Measurements from ENCODE around the gene KDM7A.
"Not testable (repeated sequence)": the region's sequence is repeated elsewhere in the genome, so short reads cannot be mapped to it uniquely, and the experiment has no call there.

The KDM7A gene

GRCh38 chr7:140160308-140160707, 16.5 kb downstream of the KDM7A start:
- no peak for DNase-seq (ENCODE audit: insufficient read length, low spot score)
- no peak for FAIRE-seq

- DNase-seq (ENCODE audit: insufficient read length, low spot score): no peak
- FAIRE-seq: no peak
Measured at GRCh38 chr7:140159497-140159896, 17.3 kb downstream of the KDM7A start.

DNA sequence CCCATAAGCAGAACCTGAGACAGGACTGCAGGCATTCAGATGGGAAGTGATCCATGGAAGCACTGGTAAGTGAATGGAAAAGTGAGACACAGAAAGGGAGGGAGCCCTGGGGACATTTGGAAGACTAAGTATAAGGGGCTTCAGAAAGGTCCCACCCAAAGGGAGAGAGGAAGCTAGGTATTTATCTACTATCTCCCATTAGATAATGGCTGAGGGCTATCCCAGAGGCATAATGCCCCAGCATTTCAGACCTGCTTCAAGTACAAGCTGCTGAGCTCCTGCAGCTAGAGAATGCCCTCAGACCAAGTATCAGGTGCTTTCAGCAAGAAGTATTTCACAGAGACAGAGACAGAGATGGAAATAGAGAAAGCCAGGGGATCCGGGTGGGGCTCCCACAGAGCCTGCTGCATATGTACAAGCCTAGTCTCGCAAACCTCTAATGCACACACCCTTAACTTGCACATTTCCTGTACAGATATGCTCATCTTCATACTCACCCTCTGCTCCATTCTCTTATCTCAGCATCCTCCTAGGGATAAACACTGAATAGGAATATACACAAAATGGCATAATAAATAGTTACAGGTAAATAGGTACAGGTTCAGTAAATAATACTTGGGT, 20.2 kb downstream of the KDM7A start:
- DNase-seq (ENCODE audit: insufficient read length, low spot score): no peak
- no peak for FAIRE-seq

- DNase-seq (ENCODE audit: insufficient read length, low spot score) (no peak), FAIRE-seq (no peak)
Measured at GRCh38 chr7:140155428-140155827, 21.4 kb downstream of the KDM7A start.

DNA sequence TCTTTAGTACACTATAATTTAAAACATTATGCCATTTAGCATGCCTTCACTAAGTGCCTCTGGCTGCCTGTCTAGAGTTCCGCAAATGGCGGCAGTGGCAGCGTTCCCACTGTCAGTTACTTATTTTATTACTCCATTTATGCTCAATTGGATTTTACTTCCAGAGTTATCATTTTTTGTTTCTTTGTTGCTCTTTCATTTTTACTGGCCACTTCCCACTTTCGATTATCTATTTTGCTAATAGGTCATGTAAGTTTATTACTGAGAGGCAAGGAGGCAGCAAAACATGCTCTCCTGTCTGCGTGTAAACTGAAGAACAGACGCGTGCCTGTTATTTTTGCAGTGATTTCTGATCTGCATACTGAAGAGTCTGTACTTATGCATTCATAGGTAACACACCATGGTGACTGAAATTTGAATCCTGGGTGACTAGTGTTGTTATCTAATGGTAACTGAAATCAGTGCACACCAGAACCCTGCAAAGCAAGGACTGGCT, 23.1 kb downstream of the KDM7A start:
- FAIRE-seq: no peak

DNA sequence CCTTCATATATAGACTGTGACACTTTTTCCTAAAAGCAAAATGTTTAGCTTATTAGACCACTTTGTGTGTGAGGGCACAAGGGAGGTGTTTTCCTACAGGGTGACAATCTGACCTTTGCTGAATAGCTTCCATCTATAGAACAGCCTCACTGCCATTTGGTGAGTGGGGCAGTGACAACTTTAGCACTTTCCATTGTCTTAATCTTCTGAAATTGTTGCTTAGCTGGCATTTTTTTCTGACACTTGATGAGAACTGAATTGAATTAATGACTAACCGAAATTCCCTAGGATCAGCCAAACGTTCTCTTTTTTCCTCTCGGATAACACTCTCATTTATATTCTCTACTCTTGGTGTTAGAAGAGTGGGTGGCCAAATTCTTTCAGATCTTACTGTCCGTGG, 30.2 kb downstream of the KDM7A start:
- DNase-seq (ENCODE audit: insufficient read length, low spot score) (no peak), FAIRE-seq (no peak)

More for the DNA sequence above, 23.1 kb downstream of the KDM7A start:
- no peak for DNase-seq (ENCODE audit: insufficient read length, low spot score)

DNA sequence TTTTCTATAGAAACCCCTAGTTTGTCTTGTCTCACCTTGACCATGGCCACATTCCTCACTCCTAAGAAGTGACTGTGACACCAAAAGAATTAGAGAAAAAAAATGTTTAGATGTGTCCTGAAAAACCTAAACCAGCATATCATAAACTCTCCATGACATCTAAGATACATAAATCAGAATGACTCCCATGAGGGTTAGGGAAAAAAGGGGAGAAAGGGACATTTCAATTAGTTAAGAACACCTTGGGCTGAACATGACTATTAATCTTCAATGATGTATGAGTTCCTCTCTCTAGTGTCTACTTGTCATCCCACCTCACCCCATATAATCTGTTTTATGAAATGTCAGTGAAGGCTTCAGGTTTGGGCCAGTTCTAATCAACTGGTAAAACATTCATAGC, 31.1 kb downstream of the KDM7A start:
- FAIRE-seq: no peak
- no peak for DNase-seq (ENCODE audit: insufficient read length, low spot score)

DNA sequence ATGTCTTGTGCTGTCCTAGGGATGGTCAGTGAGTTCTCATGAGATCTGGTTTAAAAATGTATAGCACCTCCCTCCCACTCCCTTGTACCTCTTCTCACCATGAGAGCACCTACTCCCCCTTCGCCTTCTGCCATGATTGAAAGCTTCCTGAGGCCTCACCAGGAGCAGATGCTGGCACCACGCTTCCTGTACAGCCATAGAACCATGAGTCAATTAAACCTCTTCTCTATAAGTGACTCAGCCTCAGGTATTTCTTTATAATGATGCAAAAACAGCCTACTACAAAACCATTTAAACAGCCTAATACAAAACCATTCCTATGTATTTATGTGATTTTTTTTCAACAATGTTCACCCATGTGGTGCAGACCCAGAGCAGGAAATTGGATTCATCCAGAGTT, 32.0 kb downstream of the KDM7A start:
- FAIRE-seq: no peak
- DNase-seq (ENCODE audit: insufficient read length, low spot score): no peak

- no peak for DNase-seq (ENCODE audit: insufficient read length, low spot score)
- FAIRE-seq: no peak
Measured at GRCh38 chr7:140143997-140144396, 32.8 kb downstream of the KDM7A start.

DNA sequence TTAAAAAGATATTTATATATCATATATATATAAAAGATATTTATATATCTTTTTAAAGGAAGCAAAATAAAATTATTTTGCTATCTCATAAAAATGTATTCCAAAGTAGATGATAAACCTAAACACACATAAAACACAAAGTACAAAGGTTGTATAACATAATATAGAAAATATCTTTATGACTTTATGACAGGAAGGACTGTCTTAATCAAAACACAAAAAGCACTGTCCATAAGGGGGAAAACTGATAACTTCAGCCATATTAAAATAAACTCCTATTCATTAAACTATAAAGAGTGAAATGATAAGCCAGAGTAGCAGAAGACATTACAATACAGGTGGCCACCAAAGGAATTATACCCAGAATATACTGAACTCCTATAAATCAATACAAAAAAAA, 34.8 kb downstream of the KDM7A start:
- no peak for DNase-seq (ENCODE audit: insufficient read length, low spot score)
- FAIRE-seq: no peak

DNA sequence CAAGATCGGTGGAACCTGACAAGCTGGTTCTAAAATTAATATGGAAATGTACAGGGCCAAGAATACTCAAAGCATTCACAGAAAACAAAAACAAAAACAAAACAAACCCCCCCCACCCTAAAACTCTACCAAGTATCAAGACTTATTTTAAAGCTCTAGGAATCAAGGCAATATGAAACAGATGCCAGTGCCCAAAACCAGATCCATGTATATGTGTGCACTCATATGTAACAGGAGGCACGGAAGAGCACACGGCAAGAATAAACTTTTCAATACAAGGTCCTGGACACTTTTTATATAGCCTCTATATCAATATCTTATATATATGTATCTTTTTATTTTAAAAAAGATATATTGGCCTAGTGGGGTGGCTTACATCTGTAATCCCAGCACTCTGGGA, 35.5 kb downstream of the KDM7A start:
- DNase-seq (ENCODE audit: insufficient read length, low spot score): no peak
- FAIRE-seq: no peak

DNA sequence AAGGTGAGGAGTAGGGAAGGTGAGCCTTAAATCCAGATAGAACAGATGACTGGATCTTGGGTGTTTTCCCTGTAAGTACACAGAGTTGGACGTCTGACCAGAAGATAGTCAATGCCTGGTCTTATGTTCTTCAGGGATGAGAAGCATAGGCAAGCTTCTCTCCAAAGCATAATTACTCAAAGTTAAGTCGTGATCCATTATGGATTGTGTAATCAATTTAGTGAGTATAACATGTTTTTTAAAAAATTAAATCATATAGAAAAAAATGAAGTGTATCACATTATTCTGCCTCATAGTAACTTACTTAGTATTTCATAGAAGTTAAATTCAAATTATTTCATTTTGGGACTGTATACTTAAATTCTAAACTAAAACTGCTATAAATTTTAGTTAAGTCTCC, 39.7 kb downstream of the KDM7A start:
- DNase-seq (ENCODE audit: insufficient read length, low spot score) (no peak), FAIRE-seq (no peak)

- no peak for DNase-seq (ENCODE audit: insufficient read length, low spot score)
- no peak for FAIRE-seq
Measured at GRCh38 chr7:140136073-140136472, 40.7 kb downstream of the KDM7A start.

DNA sequence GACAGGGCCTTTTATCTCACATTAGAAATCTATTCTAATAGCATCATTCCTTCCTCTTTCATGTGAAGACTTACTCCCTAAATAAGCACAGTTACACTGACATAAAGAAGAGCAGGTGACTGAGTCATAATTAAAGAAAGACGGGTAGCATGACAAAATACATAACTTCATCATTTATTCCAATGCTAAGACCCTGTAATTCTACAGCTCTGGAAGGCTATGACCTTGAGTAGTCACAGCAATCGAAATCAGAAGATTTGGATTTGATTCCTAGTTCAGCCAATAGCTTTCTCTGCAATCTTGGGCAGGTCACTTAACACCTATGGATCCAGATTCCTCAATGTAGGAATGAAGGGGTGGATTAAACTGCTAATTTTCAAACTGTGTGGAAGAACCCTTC, 42.7 kb downstream of the KDM7A start:
- DNase-seq (ENCODE audit: insufficient read length, low spot score): no peak
- no peak for FAIRE-seq

GRCh38 chr7:140127360-140128127, 49.2 kb downstream of the KDM7A start:
- FAIRE-seq: no peak
- no peak for DNase-seq (ENCODE audit: insufficient read length, low spot score)

GRCh38 chr7:140126435-140127034, 50.2 kb downstream of the KDM7A start:
- FAIRE-seq (no peak), DNase-seq (ENCODE audit: insufficient read length, low spot score) (no peak)

DNA sequence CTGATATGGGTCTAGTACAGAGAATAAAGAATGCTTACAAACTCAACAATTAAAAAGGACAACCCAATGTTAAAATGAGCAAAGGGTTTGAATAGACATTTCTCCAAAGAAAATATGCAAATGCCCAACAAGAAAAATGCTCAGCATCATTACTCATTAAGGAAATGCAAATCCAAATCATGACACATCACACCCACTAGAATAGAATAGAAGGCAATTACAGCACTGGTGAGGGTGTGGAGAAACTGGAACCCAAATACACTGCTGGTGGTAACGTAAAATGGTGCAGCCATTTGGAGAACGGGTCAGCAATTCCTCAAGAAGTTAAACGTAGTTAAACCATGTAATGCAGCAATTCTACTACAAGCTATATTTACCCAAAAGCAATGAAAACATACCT, 53.8 kb downstream of the KDM7A start:
- DNase-seq (ENCODE audit: insufficient read length, low spot score) (no peak), FAIRE-seq (no peak)

DNA sequence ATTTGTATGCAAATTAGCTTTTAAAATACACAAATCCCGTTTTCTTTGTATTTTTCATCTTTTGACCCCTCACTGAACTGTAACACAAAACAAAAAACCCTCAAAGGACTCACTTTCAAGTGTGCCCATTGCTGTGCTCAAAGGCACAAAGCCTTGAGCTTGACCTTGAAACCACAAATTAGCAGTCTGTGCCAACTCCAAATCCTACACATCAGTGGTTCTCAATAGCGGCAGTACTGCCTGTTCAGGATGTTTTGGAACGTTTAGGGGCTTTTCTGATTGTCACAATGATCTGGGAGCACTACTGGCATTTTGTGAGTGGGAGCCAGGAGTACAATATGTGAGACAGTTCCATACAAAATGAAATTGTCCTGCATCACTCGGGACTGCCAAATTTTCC, 55.5 kb downstream of the KDM7A start:
- DNase-seq (ENCODE audit: insufficient read length, low spot score) (no peak), FAIRE-seq (no peak)

GRCh38 chr7:140114817-140115216, 62.0 kb downstream of the KDM7A start:
- not testable (repeated sequence) for DNase-seq (ENCODE audit: insufficient read length, low spot score); FAIRE-seq

DNA sequence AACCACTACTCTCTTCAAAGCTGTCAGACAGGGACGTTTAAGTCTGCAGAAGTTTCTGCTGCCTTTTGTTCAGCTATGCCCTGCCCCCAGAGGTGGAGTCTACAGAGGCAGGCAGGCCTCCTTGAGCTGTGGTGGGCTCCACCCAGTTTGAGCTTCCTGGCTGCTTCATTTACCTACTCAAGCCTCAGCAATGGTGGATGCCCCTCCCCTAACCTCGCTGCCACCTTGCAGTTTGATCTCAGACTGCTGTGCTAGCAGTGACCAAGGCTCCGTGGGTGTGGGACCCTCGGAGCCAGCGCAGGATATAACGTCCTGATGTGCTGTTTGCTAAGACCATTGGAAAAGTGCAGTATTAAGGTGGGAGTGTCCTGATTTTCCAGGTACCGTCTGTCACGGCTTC, 68.0 kb downstream of the KDM7A start:
- DNase-seq (ENCODE audit: insufficient read length, low spot score); FAIRE-seq: not testable (repeated sequence)

DNA sequence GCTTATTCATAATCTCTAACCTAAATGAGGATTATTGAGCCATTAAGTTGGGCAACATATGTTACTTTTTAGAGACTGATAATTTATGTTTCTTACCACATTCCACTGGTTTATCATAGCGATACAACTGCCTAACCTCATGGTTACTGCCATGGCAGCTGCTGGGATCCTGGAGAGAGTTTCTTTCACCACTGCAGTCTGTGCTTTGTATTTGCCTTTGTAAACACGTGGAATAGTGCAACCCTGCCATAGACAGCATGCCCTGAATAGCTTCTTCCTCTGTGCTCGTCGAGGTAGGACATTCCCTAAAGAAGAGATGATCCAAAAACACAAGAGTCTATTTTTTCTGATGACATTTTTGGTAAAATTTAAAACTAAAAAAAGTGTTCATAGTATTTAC, 80.3 kb downstream of the KDM7A start:
- DNase-seq (ENCODE audit: insufficient read length, low spot score): no peak
- no peak for FAIRE-seq

GRCh38 chr7:140093375-140093774, 83.4 kb downstream of the KDM7A start:
- FAIRE-seq (no peak), DNase-seq (ENCODE audit: insufficient read length, low spot score) (no peak)

Measured in HTR-8/SVneo (cell line).